G401 (cell line): Measurements from ENCODE around the gene DGKZ. TPM values are rescaled to one million over a fixed set of nuclear protein-coding genes. Genes with fewer than 3 reads are reported as not detected.
A peak's percentile ranks its signal among the peaks of the same experiment; 100 is the strongest.
"Not testable (repeated sequence)": the region's sequence is repeated elsewhere in the genome, so short reads cannot be mapped to it uniquely, and the experiment has no call there.

ENCODE experiments used
- DNase-seq: peaks from one replicate; pipeline ENCODE4 v3.0.0-alpha.2; 2015; ENCODE audit warnings: low spot score
- in situ Hi-C: cut with HindIII; loops from 2 replicates; pipeline ENCODE4 v1.10.0; 2016; ENCODE audit warnings: low sequenced_read_pairs, mixed read lengths
- total RNA-seq: library from RNA; depleted of rRNA; stranded (reverse); fragments of >200 nt; shearing (Covaris generic); gene quantifications from 2 replicates; pipeline ENCODE4 v1.2.3, GENCODE V29; 2014

Gene DGKZ
- total RNA-seq, 1 experiment from 2014 or later = 68.4 TPM

DNA sequence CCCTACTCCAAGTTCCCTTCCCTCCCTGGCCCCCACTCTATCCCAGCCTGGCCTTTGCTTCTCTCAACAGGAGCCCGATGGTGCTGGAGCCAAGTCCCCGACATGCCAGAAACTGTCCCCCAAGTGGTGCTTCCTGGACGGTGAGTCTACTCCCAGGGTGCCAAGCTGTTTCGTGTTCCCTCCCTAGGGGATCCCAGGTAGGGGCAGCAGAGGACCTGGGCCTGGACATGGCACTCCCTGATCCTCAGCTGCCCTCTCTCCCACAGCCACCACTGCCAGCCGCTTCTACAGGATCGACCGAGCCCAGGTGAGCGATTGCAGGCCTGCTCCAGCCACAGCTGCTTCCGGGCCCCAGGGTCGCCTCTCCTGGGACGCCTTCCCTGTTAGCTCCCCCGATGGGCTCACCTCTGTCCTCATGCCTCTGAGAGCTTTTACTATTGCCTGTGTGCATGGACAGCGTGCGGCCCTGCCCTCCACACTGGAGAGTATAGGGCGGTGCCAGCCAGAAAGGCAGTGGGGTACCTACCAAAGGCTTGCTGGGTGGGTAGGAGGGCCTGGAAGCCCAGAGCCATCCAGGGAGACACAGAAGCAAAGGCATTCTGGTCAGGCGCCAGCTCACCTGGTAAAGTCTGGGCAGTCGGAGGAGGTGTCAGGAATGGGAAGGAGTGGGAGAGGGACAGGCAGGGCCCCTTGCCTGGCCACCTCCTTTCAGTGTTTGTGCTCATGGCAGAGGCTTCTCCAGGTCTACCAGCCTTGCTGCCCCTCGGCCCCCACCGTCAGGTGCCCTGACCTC is 29.2 kb downstream of the DGKZ start:
- in situ Hi-C loops = no loop called here
- no peak for DNase-seq

DNA sequence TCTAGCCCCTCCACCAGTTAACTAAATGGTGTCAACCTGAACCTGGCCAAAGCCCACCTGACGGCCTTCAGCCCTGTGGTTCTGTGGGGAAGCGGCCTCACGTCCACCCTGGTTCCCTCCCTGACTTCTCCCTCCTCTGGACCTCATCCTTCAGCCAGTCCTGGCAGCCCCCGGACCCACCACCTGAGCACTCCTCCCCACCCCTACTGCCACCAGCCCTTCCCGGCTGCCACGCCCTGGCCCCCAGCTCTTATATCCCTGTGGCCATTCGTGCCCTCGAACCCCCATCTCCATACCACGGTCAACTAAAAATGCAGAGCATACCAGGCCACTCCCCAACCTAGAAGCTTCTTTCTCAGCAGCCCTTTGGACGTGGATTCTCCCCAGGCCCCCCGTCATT is 30.0 kb downstream of the DGKZ start:
- in situ Hi-C loops = no loop called here
- no peak for DNase-seq

DNA sequence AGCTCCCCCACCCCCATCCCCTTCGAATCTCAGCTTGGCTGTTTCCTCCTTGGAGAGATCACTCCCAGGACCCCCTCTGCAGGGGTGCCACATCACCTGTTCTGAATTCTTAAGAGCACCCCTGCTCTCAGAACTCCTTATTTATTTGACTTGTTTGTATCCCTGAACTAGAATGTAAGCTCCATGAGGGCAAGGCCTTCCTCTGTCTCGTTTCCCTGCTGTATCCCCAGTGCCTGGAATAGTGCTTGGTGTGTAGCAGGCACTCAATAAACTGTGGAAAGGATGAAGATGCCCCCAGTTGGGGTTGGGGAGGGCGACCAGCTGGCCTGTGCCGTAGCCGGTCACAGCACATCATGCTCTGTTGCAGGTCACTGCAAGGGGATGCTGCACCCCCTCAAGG is 30.6 kb downstream of the DGKZ start:
- no peak for DNase-seq
- in situ Hi-C loops = no loop called here

DNA sequence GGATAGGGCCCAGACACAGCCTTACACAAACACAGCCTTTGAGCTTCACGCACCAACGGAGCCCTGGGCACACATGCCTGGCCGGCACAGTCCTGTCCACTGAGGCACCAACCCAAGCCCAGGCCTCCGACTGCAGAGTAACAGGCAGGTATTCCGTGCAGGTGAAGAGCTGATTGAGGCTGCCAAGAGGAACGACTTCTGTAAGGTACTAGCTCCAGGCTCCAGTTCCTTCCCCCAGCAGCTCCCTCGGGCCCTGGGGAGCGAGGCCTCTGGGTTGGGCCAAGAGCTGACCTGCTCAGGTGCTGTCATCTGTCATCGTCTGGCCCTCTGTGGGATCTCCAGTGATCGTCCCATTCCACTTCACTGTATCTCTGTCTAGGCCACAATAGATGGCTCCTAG is 31.0 kb downstream of the DGKZ start:
- in situ Hi-C loops = no loop called here
- no peak for DNase-seq

DNA sequence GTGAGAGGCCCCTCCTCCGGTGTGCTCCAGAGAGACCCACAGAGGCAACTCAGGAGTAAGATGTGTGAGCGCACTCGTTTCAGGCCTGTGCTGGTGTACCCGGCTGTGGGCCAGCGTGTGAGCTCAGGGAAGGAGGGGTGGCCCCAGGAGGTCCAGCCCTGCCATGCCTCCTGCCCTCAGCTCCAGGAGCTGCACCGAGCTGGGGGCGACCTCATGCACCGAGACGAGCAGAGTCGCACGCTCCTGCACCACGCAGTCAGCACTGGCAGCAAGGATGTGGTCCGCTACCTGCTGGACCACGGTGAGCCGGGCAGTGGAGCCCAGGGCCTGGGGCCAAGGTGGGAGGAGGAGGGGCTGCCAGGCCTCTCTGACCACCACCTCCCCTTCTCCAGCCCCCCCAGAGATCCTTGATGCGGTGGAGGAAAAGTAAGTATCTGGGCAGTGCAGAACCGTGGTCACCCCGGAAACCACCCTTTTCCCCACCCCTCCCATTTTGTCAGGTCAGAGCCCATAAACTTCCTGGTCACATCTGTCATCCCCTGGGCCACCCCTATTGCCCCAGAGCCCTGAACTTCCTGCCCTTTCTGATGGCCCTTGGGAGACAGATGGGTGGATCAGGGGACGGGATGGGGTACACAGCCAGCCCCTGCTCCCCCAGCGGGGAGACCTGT is 31.7 kb downstream of the DGKZ start:
- in situ Hi-C loops = no loop called here
- DNase-seq = no peak

DNA sequence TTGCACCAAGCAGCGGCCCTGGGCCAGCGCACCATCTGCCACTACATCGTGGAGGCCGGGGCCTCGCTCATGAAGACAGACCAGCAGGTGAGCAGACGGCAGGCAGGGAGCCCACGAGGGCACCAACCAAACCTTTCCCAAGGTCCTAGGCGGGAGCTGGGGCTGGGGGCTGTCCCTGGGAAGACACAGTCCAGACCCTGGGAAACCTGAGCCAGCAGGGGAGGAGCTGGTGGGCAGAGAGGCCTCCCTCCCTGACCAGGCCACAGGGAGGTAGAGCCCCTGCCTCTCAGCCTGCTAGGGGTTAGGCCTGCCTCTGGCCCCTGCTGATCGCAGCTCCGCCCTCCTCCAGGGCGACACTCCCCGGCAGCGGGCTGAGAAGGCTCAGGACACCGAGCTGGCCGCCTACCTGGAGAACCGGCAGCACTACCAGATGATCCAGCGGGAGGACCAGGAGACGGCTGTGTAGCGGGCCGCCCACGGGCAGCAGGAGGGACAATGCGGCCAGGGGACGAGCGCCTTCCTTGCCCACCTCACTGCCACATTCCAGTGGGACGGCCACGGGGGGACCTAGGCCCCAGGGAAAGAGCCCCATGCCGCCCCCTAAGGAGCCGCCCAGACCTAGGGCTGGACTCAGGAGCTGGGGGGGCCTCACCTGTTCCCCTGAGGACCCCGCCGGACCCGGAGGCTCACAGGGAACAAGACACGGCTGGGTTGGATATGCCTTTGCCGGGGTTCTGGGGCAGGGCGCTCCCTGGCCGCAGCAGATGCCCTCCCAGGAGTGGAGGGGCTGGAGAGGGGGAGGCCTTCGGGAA is 32.4 kb downstream of the DGKZ start:
- in situ Hi-C loops, DNase-seq: not testable (repeated sequence)

DNA sequence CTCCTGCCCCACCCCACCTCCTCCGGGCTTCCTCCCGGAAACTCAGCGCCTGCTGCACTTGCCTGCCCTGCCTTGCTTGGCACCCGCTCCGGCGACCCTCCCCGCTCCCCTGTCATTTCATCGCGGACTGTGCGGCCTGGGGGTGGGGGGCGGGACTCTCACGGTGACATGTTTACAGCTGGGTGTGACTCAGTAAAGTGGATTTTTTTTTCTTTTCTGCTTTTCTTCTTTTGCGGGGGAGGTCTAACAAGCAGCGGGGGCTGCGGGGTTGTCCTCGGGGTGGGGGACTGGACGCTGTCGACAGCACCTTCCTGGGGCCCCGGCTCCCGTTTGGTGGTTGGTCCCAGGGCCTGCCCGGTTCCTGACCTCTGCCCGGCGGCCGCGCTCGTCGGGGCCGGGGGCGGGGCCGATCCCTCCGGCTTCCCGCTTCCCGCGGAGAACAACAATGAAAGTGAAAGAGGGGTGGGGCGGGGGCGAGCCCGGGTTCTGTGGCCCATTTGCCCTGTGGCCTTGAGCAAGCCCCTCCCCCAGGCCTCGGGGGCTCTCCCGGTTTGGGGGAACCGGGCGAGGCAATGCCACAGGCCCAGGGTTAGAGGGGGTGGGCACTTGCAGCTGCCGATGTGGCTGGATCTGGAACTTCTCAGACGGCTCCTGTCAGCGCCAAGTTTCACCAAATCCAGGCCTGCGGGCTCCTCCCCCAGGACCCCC is 33.2 kb downstream of the DGKZ start:
- no peak for DNase-seq
- in situ Hi-C loops = no loop called here

DNA sequence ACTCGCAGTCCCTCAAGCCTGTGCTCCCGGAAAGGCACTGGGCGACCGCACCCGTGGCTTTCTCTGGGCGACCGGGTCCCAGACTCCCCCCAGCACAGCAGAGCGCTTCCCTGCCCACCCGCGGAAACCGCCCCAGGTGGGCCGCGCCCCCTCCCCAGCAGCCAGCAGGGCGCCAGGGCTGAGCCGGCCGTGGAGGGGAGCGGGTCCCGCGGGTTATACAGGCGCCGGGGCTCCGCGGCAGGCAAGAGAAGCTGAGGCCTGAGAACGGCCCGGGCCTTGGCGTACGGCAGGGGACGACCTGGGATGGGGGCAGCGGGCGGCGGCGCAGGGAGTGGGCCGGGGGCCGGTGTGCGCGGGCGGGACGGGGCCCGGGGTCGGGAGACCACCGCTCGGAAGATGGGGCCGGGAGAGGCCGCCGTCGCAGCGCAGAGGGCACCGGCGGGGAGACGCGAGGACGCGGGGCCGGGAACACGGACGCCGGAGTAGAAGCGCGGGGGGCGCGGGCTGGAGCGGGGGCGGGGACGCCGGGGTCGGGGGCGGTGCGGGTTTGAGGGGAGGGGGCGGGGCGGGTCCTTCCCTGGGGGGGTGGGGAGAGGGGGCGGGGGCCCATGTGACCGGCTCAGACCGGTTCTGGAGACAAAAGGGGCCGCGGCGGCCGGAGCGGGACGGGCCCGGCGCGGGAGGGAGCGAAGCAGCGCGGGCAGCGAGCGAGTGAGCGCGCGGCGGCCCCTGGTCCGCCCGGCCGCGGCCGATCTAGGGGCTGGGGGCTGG is 34.0 kb downstream of the DGKZ start, which contains the start of gene MDK:
MDK (plus strand) TSS at position 622 of the 771 bp plus-strand sequence. CDS start 389 bp downstream, outside the sequence.
- in situ Hi-C loops = no loop called here
- DNase-seq = no peak

DNA sequence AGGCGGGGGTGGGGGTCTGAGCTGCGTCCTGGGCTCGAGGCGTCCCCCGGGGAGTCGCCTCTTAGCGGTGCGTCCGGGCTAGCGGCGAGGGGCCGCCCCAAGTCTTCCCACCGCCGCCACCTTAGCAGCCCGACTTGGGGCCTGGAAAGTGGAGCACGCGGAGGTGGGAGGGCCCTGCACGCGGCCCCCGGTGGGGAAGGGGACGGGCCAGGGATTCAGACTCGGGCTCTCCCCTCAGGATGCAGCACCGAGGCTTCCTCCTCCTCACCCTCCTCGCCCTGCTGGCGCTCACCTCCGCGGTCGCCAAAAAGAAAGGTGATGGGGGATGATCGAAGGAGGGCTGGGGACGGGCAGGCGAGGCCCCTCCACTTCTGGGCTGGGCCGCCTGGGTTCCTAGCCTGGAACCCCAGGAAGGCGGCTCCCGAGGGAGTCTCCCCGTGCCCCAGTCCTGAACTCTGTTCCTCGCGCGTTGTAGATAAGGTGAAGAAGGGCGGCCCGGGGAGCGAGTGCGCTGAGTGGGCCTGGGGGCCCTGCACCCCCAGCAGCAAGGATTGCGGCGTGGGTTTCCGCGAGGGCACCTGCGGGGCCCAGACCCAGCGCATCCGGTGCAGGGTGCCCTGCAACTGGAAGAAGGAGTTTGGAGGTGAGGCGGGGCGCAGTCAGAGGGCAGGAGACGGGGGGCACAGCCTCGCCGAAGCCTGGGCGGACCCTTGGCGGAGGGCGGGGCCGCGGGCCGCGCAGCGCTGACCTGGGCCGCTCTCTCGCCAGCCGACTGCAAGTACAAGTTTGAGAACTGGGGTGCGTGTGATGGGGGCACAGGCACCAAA is 34.8 kb downstream of the DGKZ start:
- in situ Hi-C loops = no loop called here
- no peak for DNase-seq

DNA sequence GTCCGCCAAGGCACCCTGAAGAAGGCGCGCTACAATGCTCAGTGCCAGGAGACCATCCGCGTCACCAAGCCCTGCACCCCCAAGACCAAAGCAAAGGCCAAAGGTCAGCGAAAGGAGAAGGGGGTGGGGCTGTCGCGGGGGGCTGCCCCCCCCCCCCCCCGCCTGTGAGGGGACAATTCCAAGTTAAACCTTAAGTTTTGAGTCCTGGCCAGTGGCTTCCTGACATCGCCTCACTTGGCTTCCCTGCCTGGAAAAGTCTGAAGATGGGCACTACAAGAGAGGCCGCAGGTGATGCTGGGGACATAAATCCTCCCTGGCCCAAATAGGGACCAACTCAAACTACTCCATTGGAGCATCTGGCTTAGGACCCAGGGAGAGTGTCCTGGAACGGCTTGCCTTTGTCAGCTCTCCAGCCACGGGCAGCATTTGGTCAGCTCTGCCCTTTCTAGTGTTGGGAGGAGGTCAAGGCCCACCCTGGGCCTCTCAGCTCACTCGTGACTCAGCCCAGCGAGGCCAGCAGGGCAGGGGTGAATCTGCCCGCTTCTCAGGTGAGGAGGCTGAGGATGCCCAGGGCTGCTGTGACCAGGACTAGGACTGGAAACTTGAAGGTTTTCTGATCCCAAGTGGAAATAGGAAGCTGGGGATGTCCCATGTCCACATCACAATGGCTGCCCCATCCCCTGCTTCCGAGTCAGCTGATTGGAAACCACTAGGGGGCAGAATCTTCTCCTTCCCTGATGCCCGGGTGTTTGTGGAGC is 35.6 kb downstream of the DGKZ start:
- in situ Hi-C loops = no loop called here
- DNase-seq = peak; percentile 47

DNA sequence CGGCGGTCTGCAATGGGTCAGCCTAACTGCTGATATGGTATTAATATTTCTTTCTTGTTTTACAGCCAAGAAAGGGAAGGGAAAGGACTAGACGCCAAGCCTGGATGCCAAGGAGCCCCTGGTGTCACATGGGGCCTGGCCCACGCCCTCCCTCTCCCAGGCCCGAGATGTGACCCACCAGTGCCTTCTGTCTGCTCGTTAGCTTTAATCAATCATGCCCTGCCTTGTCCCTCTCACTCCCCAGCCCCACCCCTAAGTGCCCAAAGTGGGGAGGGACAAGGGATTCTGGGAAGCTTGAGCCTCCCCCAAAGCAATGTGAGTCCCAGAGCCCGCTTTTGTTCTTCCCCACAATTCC is 36.1 kb downstream of the DGKZ start:
- in situ Hi-C loops = no loop called here
- DNase-seq = no peak

DNA sequence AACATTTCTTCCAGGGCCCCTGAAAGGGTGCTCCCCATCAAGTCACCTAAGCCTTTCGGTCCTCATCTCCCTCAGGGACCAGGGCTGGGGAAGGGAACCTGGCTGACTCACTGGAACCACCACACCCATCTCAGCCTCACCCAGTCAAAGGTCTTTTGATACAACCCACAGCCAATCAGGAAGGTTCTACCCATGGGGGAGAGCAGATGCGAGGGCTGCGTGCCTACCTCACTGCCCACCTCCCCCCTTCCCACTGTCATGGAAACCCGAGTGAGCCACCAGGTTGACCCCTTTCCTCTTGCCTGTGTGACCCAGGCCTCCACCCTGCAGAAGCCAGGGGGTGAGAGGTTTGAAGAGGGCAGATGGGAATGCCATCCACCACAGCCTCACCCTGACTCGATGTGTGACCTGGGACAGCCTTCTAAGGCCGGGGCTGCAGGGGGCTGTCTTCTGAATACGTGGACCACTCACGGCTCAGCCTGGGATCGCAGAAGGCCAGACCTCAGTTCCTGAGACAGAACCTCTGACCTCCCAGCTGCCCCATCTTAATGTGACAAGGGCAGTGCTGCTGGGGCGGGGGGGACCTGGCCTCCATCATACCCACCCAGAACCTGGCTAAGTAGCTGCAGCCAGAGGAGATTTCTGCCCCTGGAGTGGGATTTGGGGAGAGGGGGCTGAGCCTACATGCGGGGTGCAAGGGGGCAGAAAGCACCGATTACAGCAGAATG is 36.9 kb downstream of the DGKZ start:
- no peak for DNase-seq
- in situ Hi-C loops = no loop called here

DNA sequence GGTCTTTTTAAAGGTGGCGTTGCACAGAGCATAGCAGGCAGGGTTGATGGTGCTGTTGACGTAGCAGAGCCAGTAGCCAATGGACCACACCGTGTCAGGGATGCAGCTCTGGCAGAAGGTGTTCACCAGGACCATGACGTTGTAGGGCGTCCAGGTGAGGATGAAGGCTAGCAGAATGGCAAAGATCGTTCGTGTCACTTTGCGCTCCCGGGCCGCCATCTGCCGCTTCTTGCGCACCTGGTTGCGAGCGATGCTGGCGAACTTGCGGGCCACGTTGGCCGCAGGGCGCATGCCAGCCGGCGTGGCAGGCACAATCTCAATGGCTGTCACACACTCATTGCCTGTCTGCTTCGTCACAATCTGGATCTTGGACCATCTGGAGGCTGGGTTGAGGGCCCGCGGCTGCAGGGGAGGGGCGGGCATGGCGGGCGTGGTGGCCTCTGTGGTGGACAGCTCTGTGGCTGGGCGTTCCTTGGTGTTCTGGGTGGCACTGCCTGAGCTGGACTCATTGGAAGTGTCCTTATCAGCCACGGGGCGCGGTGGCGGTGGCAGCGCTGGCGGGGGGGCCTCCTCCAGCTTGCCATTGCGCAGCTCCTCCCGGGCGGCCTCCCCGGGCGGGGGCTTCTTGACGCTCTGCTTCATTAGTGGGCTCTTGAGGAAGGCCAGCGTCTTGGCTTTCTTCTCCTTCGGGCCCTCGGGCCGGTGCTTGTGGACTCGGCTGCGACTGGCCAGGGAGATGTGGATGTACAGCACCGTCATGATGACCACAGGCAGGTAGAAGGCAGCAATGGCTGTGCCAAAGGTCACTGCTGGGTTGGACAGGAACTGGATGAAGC is 38.1 kb downstream of the DGKZ start:
- no peak for DNase-seq
- in situ Hi-C loops = no loop called here

DNA sequence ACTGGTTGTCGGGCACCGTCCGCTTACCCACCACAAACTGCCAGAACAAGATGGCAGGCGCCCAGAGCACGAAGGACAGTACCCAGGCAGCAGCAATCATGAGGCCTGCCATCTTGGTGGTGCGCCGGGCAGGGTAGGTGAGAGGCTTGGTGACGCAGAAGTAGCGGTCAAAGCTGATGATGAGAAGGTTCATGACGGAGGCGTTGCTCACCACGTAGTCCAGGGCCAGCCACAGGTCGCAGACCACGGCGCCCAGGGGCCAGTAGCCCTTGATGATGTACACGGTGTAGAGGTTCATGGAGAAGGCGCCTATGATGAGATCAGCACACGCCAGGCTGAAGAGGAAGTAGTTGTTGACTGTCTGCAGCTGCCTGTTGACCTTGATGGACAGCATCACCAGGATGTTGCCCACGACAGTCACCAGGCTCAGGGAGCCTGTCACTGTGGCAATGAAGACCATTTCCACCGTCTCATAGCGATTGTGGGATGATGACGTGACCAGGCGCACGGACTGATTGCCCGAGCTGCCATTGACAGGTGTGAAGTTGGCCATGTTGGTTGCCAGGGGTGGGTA is 38.8 kb downstream of the DGKZ start:
- DNase-seq = no peak
- in situ Hi-C loops = no loop called here

DNA sequence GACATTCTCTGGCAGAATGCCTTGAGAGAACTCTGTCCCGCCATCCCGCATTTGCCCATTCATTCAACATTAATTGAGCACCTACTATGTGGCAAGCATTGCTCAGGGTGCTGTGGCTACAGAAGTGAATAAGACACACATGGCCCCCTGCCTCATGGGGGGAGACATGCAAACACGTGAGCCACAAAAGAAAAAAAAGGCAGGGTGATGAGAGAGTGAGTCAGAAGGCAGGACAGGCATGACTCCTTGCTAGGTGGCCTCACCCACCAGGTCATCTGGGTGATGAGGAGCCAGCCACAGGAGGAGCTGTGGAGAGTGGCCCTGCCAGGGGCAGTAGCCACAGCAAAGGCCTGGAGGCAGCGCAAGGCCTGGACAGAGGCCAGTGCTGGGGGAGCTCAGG is 39.4 kb downstream of the DGKZ start:
- DNase-seq = no peak
- in situ Hi-C loops = no loop called here

DNA sequence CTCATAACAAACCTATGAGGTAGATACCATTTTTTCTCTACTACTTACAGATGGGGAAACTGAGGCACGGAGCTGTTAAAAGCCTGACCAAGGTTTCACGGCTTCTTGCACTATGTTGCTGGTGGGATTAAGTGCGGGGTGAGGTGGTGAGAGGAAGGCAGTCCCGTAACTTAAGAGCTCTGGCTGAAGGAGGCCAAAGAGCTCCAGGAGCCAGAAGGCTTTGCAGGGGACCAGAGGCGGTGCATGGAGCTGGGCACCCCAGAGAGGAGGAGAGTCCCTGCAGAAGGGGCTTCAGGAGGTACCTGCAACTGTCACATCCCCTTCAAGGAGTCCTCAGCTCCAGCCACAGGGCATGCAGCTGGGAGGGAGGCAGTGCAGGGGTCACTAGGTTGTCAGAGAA is 40.2 kb downstream of the DGKZ start:
- no peak for DNase-seq
- in situ Hi-C loops = no loop called here
